GM18951 (cell line): Measurements from ENCODE around the gene GBF1.

Source experiments
- POLR2A ChIP-seq: IDR thresholded peaks from 4 replicates; pipeline ENCODE4 v1.6.1; 2011; ENCODE audit warnings: mild to moderate bottlenecking; ENCODE audit not compliant: insufficient read length, insufficient read depth; ENCODE audit errors: extremely low read depth
- in situ Hi-C: fragments of 300-500 bp; cut with MboI; formaldehyde crosslinking; loops from one replicate; pipeline ENCODE4 v1.12.0; 2022; ENCODE audit warnings: low sequenced_read_pairs, mixed read lengths, inconsistent platforms; ENCODE audit not compliant: unreplicated experiment

The GBF1 gene

DNA sequence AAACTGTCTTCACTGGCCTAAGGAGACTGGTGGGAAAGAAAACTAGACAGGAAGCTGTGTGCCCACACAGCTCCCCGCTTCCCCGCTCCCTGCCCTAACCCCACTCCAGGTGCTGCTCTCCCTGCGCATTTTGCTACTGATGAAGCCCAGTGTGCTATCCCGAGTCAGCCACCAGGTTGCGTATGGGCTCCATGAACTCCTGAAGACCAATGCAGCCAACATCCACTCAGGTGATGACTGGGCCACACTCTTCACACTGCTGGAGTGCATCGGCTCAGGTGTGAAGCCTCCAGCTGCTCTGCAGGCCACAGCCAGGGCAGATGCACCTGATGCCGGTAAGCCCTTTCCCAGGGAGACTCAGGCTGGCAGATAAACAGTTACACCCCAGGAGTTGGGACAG lies 129.9 kb downstream of the GBF1 start:
- in situ Hi-C loops: no loop called here
- no peak for TF ChIP-seq POLR2A

DNA sequence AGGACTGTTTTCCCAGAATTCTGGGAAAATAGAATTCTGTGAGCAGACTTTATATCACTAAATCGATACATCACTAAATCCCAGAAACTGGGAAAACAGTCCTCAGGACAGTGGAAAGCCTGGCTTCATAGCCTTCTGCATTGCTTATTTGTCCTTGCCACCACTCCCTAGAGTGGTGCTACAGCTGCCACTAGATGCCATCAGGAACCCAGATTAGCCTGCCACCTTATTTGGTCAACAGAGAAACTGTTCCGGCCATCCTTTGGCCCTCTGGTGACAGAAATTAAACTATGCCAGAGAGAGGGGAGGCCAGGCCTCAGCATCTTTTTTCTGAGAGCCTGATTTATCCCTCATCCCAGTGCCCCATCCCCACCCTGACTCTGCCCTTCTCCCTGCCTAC lies 130.5 kb downstream of the GBF1 start:
- no peak for TF ChIP-seq POLR2A
- in situ Hi-C loops: no loop called here

DNA sequence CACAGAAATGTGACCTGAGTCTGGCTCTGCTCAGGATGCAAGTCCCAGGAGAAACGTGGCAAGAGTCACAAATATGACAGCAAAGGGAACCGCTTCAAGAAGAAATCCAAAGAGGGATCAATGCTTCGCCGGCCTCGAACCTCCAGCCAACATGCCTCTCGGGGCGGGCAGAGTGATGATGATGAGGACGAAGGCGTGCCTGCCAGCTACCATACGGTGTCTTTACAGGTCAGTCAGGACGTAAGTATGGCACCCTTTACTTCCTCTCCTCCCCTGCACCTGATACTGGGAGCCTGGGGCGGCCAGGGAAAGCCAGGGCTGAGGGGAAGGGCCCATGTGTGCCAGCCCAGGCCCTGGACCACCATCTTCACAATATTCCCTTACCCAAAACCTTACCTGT lies 131.6 kb downstream of the GBF1 start:
- in situ Hi-C loops: no loop called here

DNA sequence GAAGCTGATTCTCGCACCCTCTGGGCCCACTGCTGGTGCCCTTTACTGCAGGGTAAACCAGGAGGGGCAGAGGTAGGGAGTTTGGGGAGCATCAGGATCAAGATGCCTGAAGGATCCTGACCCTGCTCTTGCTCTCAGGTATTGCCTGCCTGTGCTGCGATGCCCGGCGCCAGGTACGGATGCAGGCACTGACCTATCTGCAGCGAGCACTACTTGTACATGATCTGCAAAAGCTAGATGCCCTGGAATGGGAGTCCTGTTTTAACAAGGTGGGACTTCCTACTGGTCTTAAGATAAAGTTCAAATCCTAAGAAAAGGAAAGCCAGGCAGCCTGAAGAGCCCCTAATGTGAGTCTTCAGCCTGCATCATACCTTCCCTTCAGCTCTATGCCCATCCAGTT lies 134.1 kb downstream of the GBF1 start:
- in situ Hi-C loops: no loop called here
- no peak for TF ChIP-seq POLR2A

More for the DNA sequence above, 131.6 kb downstream of the GBF1 start:
- no peak for TF ChIP-seq POLR2A

DNA sequence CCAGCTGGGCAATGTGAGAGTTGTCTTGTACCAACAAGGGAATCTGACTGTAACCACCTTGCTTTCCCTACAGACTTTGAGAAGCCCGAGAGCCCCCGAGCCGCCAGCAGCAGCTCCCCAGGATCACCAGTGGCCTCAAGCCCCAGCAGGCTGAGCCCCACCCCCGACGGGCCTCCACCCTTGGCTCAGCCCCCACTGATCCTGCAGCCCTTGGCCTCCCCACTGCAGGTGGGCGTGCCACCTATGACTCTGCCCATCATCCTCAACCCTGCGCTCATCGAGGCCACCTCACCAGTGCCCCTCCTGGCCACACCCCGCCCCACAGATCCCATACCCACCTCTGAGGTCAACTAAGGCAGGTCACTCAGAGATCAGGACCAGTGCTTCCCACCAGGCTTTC lies 136.7 kb downstream of the GBF1 start:
- in situ Hi-C loops: no loop called here
- no peak for TF ChIP-seq POLR2A

DNA sequence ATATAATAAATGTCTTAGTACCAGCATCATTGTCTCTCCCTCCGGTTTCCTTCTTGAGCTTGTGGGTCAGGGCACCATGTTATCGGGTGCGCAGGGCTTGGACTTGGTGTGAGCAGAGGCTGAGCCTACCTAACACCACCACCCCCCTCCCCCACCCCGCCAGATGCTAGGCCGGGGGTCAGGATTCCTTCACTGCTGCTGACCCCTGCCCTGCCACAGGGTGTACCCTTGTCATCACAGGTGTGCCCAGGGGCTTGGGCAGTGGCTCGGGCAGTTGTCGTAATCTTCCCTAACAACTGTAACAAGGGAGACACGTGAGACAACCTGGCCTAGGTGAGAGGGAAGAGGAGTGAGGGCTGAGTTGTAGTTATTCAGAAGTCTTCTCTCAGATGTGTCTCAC lies 137.5 kb downstream of the GBF1 start:
- TF ChIP-seq POLR2A: no peak
- in situ Hi-C loops: no loop called here

DNA sequence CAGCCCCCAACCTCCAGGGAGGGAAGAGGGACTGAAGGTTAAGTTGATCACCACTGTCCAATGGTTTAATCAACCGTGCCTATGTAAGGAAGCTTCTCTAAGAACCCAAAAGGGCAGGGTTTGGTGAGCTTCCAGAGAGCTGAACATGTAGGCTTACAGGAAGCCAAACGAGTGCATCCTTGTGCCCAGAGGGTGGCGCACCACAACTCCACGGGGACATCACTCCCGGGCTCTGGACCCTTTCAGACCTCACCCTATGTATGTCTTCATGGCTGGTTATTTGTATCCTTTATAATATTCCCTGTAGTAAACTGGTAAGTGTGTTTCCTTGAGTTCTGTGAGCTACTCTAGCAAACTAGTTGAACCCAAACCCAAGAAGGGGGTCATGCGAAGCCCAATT lies 138.7 kb downstream of the GBF1 start:
- TF ChIP-seq POLR2A: no peak
- in situ Hi-C loops: no loop called here

DNA sequence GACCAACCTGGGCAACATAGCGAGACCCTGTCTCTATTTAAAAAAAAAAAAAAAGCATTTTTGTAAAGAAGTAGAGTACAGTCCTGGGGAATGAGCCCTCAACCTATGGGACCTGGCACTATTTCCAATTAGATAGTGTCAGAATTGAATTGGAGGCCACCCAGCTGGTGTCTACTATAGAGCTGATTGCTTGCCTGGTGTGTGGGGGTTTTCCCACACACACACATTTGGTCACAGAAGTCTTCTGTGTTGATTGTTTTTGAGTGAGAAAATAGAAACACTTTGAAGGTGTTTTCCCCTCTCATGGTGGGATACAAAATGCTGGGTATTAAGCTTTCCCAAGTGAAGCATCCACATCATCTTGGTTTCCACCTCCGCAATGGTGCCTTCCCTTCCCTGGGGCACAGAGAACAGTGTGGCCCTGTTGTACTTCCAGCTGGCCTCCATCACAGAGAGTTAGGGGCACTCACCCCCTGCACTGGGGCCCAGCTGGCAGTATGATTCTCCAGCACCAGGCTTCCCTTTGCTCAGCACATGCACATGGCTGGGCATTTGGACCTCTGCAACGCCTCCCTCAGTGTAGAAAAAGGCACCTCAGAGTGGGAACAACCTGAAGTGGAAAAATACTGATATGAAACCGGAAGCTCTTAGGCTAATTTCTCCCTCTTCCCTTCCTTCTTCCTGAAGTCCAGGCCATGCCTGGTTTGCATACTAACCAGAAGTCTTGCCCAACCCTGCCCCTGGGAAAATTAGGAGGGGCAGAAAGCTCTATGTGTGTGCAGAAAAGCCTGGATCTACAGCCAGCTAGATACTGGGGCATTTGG lies 139.5 kb downstream of the GBF1 start:
- in situ Hi-C loops: no loop called here
- no peak for TF ChIP-seq POLR2A

DNA sequence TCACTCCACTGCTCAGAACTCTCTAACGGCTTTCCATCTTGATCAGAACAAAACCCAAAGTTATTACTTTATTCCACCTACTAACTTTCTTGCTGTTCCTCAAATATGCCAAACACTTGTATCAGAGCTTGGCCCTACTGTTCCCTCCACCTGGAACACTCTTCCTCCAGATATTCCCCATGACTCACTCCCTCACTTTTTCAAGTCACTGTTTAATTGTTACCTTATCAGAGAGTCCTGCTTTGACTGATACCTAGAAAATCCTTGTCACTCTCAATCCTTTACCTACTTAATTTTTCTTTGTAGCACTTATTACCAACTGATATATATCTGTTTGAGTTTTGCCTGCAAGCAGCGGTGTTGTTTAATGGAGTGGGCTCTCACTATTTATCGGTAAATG lies 144.6 kb downstream of the GBF1 start:
- no peak for TF ChIP-seq POLR2A
- in situ Hi-C loops: no loop called here

DNA sequence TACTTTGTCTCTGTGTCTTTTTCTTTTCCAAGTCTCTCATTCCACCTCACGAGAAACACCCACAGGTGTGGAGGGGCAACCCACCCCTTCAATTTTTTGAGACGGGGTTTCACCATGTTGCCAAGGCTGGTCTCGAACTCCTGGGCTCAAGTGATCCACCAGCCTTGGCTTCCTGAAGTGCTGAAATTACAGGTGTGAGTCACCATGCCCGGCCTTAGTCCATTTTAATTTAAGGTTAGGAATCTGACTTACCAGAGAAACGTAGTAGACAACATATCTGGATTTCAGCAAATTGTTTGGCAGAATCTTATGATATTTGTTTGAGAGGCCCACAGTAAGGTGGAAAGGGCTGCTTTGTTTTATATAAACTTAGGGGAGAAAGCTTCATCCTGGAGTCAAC lies 147.0 kb downstream of the GBF1 start:
- in situ Hi-C loops: no loop called here
- TF ChIP-seq POLR2A: no peak

DNA sequence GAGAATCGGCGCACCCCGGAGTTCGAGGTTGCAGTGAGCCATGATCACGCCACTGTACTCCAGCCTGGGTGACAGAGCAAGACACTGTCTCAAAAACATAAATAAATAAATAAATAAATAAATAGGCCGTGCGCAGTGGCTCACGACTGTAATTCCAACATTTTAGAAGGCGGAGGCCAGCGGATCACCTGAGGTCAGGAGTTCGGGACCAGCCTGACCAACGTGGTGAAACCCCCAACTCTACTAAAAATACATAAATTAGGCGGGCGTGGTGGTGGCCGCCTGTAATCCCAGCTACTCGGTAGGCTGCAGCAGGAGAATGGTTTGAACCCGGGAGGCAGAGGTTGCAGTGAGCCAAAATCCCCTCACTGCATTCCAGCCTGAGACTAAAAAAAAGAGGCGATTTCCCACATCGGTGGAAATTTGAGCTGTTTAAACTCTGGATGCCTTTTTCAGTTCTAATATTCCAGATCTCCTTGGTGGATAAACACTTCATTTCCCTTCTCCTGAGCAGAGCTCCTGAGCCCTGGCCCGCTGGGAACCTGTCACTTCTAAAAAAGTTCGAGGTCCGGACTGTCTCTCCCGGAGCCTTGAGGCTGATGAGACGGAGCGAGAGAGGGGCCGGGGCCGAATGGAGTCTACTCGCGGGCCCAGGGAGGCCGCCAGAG lies 148.2 kb downstream of the GBF1 start:
- in situ Hi-C loops: no loop called here
- no peak for TF ChIP-seq POLR2A

DNA sequence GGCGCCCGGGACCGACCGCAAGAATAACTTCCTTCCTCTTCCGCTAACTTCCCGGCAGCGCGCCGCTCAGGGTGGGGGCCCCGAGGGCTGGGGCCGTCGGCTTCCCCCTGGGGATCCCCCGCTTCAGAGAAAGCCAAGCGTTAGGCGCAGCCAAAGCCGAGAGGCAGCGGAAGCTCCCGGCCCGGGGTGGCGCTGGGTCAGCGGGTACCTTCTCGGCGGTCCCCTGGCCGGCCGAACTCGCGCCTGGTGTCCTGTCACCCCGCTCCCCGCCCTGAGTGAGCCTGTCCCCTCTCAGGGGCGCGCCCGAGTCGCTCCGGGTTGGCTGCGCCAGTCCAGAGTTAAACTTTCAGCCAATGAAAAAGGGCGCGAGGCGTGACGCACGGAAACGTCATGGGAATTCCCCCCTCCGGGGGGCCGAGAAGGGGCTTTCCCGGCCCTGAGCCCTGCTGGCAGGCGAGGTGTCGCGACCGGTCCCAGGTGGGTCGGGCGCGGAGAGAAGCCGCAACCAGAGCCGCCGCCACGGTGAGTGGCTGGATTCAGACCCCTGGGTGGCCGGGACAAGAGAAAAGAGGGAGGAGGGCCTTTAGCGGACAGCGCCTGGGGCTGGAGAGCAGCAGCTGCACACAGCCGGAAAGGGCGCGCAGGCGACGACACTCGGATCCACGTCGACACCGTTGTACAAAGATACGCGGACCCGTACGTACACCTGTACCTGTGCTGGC lies 148.9 kb downstream of the GBF1 start:
- in situ Hi-C loops: no loop called here
- peak; percentile 82 for TF ChIP-seq POLR2A

DNA sequence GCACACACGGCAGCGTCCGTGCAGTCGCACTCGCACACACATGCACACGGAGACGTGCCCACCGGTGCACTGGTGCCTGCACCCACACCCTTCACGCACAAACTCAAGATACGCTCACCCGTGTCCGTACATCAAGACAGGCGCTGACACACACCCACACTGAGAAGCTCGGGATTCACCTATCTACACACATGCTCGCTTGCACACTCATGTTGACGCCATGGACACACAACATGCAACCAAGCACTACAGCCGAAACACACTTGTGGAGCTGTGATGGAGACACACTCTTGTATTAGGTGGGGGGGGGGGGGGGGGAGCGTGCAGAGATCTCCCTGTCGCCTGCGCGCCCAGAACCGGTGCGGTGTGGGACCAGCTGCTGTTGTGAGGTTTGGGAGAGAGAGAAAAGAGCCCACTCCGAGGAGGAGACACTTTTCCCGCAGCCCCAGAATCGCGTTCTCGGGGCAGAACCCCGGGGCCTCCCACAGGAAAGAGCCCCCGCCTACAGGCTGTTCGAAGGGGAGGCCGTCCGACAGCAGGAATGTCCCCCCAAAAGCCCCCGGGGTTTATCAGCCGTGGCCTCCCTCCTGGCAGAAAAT lies 149.6 kb downstream of the GBF1 start:
- in situ Hi-C loops: no loop called here
- no peak for TF ChIP-seq POLR2A
